HTERT RPE-1 (cell line): ENCODE data around the gene ATP6V1B1.
"Not testable (repeated sequence)": the region's sequence is repeated elsewhere in the genome, so short reads cannot be mapped to it uniquely, and the experiment has no call there.

Experiments
- in situ Hi-C: fragments of 300-500 bp; cut with MboI; formaldehyde crosslinking; loops from 4 replicates; pipeline ENCODE4 v1.14.3; 2020; ENCODE audit warnings: low sequenced_read_pairs

ATP6V1B1 gene

DNA sequence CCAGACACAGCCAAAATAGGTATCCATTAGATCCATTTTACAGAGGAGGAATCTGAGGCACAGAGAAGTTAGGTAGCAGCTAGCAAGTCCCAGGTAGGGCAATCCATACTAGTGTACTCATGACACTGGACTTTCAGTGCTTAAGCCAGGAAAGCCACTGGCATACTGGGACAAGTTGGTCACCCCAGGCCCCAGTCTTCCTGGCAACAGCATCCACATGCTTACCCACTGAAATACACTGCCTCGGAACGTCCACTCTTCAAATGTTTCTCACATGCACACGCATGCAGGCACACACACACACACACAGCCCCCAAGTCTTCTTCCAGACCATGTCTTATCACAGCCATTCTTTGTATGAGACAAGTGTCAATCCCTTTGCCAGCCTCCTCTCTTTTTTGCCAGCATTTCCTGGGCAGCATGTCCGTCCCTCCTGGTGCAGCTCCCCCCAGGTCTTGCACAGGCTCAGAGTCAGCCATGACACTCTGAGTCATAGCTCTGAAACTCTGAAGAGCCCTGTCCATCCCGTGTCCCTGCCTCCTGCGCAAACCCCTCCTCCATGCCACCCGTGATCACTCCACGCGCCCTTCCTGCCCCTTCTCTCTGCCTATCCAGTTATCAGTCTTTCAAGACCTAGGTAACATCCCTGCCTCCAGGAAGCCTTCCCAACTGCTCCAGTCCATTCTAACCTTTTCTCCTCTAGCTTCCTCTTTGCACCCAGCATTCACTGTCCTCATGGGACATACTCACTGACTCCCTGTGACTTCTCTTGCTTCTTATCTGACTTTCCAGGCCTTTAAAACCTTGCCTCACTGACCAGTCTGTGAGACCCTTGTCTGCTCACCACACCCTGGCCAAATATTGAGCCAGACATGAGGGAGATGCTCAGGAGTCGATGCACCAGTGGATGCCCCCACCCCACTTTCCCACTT lies 69.8 kb downstream of the ATP6V1B1 start:
- in situ Hi-C loops, result no loop called here

DNA sequence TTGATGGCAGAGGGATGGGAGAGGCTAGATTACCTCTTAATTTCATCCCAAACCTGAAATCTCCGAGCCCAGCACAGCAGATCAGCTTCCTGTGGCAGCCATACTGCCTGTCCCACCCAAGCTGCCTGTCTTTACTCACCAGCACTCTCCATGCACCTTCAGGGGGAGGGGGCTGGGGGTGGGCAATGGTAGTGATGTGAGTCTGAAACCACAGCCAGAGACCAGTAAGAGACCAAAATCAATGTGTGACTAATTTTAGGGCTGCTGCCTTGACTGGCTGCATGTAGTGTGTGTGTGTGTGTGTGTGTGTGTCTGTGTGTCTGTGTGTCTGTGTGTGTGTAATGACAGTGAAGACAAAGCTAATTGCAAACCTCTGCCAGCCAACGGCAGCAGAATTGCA lies 70.6 kb downstream of the ATP6V1B1 start:
- in situ Hi-C loops, result no loop called here

GRCh38 chr2:71006955-71007799 lies 71.5 kb downstream of the ATP6V1B1 start:
- in situ Hi-C loops, result no loop called here

GRCh38 chr2:71008342-71008741 lies 72.6 kb downstream of the ATP6V1B1 start:
- in situ Hi-C loops, result no loop called here

GRCh38 chr2:71011786-71012185 lies 76.1 kb downstream of the ATP6V1B1 start:
- in situ Hi-C loops, result not testable (repeated sequence)
